Gastrocnemius medialis (tissue), 4 donors: ENCODE results near the gene PON2. TPM values are rescaled to one million over a fixed set of nuclear protein-coding genes. Genes with fewer than 3 reads are reported as not detected.

Experiments
- ATAC-seq, 2 donors: fragments of 150-250 bp; one replicate each; pipeline ENCODE4 v1.9.1; 2016
- DNase-seq, 2 donors: peaks; one replicate each; pipeline ENCODE4 v3.0.0-alpha.2; 2019
- H3K27ac ChIP-seq, 4 donors: fragments of 200-600 bp; sonication (generic); 1 replicate in 1 of 4; 2 replicates in 3 of 4; pipeline ENCODE4 v1.5.1; 2016 to 2018; ENCODE audit warnings: mild to moderate bottlenecking in 2 of 4, moderate library complexity in 1 of 4
- H3K27me3 ChIP-seq, 3 donors: fragments of 200-600 bp; sonication (generic) in 2 of 3; 1 replicate in 1 of 3; 2 replicates in 2 of 3; pipeline versions ENCODE4 v1.5.1 to v1.6.0; 2016 to 2019; ENCODE audit warnings: mild to moderate bottlenecking in 1 of 3, moderate library complexity in 1 of 3
- H3K36me3 ChIP-seq, 2 donors: fragments of 200-600 bp; sonication (generic) in 1 of 2; one replicate each; pipeline ENCODE4 v1.5.1; 2017 to 2018
- H3K4me1 ChIP-seq, 2 donors: fragments of 200-600 bp; sonication (generic) in 1 of 2; one replicate each; pipeline ENCODE4 v1.5.1; 2016 to 2017; ENCODE audit warnings: mild to moderate bottlenecking in 2 of 2
- H3K4me3 ChIP-seq, 4 donors: fragments of 200-600 bp; sonication (generic) in 3 of 4; 1 replicate in 1 of 4; 2 replicates in 3 of 4; pipeline ENCODE4 v1.5.1; 2016 to 2019; ENCODE audit warnings: mild to moderate bottlenecking in 2 of 4
- H3K9me3 ChIP-seq, 3 donors: fragments of 200-600 bp; sonication (generic) in 2 of 3; 1 replicate in 1 of 3; 2 replicates in 2 of 3; pipeline ENCODE4 v1.5.1; 2016 to 2019
- CTCF ChIP-seq, 5 experiments: fragments of 450-650 bp in 3 of 5; fragments of 200-600 bp in 2 of 5; sonication (generic) in 2 of 5; IDR thresholded peaks in 4 of 5; conservative IDR thresholded peaks in 1 of 5; 1 replicate in 4 of 5; 2 replicates in 1 of 5; pipeline ENCODE4 v1.5.1; 2016 to 2019; ENCODE audit warnings: antibody characterized with exemption in 5 of 5, mild to moderate bottlenecking in 3 of 5, moderate library complexity in 3 of 5
- POLR2A ChIP-seq, 2 donors: fragments of 450-650 bp; IDR thresholded peaks; one replicate each; pipeline ENCODE4 v1.6.1; 2017; ENCODE audit warnings: antibody characterized with exemption in 2 of 2, mild to moderate bottlenecking in 2 of 2, moderate library complexity in 2 of 2
- in situ Hi-C, 4 donors: fragments of 200-750 bp; cut with MboI; loops; one replicate each; pipeline versions ENCODE4 v1.15.0 to v1.8.0; 2017; ENCODE audit warnings: low sequenced_read_pairs in 4 of 4
- intact Hi-C: fragments of 100-400 bp; cut with DNase I; formaldehyde crosslinking; loops from one replicate; pipeline ENCODE4 v1.15.1; 2023; ENCODE audit warnings: low total_unique reads
- total RNA-seq, 4 donors: library from RNA; depleted of rRNA; stranded (reverse); fragments of >200 nt; gene quantifications; one replicate each; pipeline versions ENCODE4 v1.1.0 to v1.2.3, GENCODE V29; 2016

Gene PON2
- 10 to 100 TPM; 10.2 to 45.4 (median 23.5) TPM for total RNA-seq

GRCh38 chr7:95434557-95435421, at the start of gene PON2:
PON2 (minus strand) TSS chr7:95435028; CDS start chr7:95434951, 77 bp downstream.
- peak; percentile 35 to 68 for DNase-seq
- Histone ChIP-seq H3K27me3 (no peaks in the 10 kb centered on the region), H3K27ac (peak within 1 kb of the TSS; percentile 76 to 91 (median 90)), H3K4me1 (peaks cover 0 to 4% of the 10 kb centered on the region in 2 donors), H3K9me3 (no peaks in the 10 kb centered on the region), H3K4me3 (peak within 1 kb of the TSS; percentile 67 to 83 (median 76)), H3K36me3 (no peaks in the 10 kb centered on the region)
- intact Hi-C loops (loop anchor here (2.0 kb wide), 1 partner anchor 42 kb away; no protein-coding TSS in a partner anchor), in situ Hi-C loops (no loop called here)
- TF ChIP-seq POLR2A (IDR thresholded peaks at IDR 0.05) (peak; percentile 28 to 44), CTCF (IDR thresholded peaks at IDR 0.05 in 4 of 5, conservative IDR thresholded peaks at IDR 0.05 in 1 of 5) (no peak)
- ATAC-seq = peak; percentile 90 to 93

- no peak overlapping the region for H3K27ac ChIP-seq
- H3K4me1 ChIP-seq = peaks cover 2 to 16% of the 10 kb centered on the region in 2 donors
- no peaks in the 10 kb centered on the region for H3K27me3 ChIP-seq
- in situ Hi-C loops = loop anchor here in 2 of 4 donors (25.0 kb wide), 1 partner anchor 1020 kb away; no protein-coding TSS in a partner anchor
- H3K4me3 ChIP-seq = no peak overlapping the region
- H3K9me3 ChIP-seq = no peaks in the 10 kb centered on the region
- intact Hi-C loops = no loop called here
- DNase-seq = no peak
- TF ChIP-seq POLR2A (IDR thresholded peaks at IDR 0.05) (no peak), CTCF (IDR thresholded peaks at IDR 0.05 in 4 of 5, conservative IDR thresholded peaks at IDR 0.05 in 1 of 5) (no peak)
- no peak for ATAC-seq
- H3K36me3 ChIP-seq = no peaks in the 10 kb centered on the region
Measured at GRCh38 chr7:95482424-95482823, 47.6 kb upstream of the PON2 start.

GRCh38 chr7:95481271-95482165, 46.7 kb upstream of the PON2 start:
- ATAC-seq = no peak
- in situ Hi-C loops = loop anchor here in 2 of 4 donors (25.0 kb wide), 1 partner anchor 1019 kb away; no protein-coding TSS in a partner anchor
- TF ChIP-seq POLR2A (IDR thresholded peaks at IDR 0.05) (no peak), CTCF (IDR thresholded peaks at IDR 0.05 in 4 of 5, conservative IDR thresholded peaks at IDR 0.05 in 1 of 5) (no peak)
- H3K4me1 ChIP-seq = peaks cover 0 to 6% of the 10 kb centered on the region in 2 donors
- H3K36me3 ChIP-seq = no peaks in the 10 kb centered on the region
- no peaks in the 10 kb centered on the region for H3K9me3 ChIP-seq
- H3K4me3 ChIP-seq = no peak overlapping the region
- no peak for DNase-seq
- H3K27ac ChIP-seq = no peak overlapping the region
- no peaks in the 10 kb centered on the region for H3K27me3 ChIP-seq
- intact Hi-C loops = no loop called here

GRCh38 chr7:95479992-95480624, 45.3 kb upstream of the PON2 start:
- intact Hi-C loops (loop anchor here (5.0 to 10.0 kb wide), 2 partner anchors 215 to 968 kb away; no protein-coding TSS in a partner anchor), in situ Hi-C loops (loop anchor here in 3 of 4 donors (5.0 to 25.0 kb wide), 2 partner anchors 1018 to 1033 kb away; no protein-coding TSS in a partner anchor)
- no peak for ATAC-seq
- H3K9me3 ChIP-seq = no peaks in the 10 kb centered on the region
- H3K4me1 ChIP-seq = peaks cover 0 to under 1% of the 10 kb centered on the region in 2 donors
- H3K27ac ChIP-seq = no peak overlapping the region
- no peak for DNase-seq
- H3K27me3 ChIP-seq = no peaks in the 10 kb centered on the region
- TF ChIP-seq CTCF (IDR thresholded peaks at IDR 0.05 in 4 of 5, conservative IDR thresholded peaks at IDR 0.05 in 1 of 5) (no peak), POLR2A (IDR thresholded peaks at IDR 0.05) (no peak)
- H3K36me3 ChIP-seq = no peaks in the 10 kb centered on the region
- no peak overlapping the region for H3K4me3 ChIP-seq
